Stimulated activated effector memory CD8-positive, alpha-beta T cell treated with anti-CD3 and anti-CD28 coated beads, Interleukin-12 subunit alpha, Interleukin-12 subunit beta, amount 100 ng/mL, for 72 hours (primary cell): ENCODE measurements around the gene CLPTM1L.
"Not testable (repeated sequence)": the region's sequence is repeated elsewhere in the genome, so short reads cannot be mapped to it uniquely, and the experiment has no call there.

Source experiments
- ATAC-seq: fragments of 150-1000 bp; cut with Tn5 transposase; 2 replicates; pipeline ENCODE4 v1.10.0; 2021
- DNase-seq, 2 donors: peaks; one replicate each; pipeline ENCODE4 v3.0.0; 2021 to 2022; ENCODE audit warnings: low spot score in 2 of 2
- H3K27ac Mint-ChIP-seq: one replicate; pipeline ENCODE4 v1.8.0; 2022; ENCODE audit warnings: mild to moderate bottlenecking, mixed read lengths
- H3K36me3 Mint-ChIP-seq: one replicate; pipeline ENCODE4 v1.8.0; 2022; ENCODE audit warnings: mild to moderate bottlenecking, mixed read lengths
- H3K4me1 Mint-ChIP-seq: one replicate; pipeline ENCODE4 v1.8.0; 2022; ENCODE audit warnings: mixed read lengths
- H3K4me3 Mint-ChIP-seq: one replicate; pipeline ENCODE4 v1.8.0; 2022; ENCODE audit warnings: mild to moderate bottlenecking, mixed read lengths
- H3K9me3 Mint-ChIP-seq: one replicate; pipeline ENCODE4 v1.8.0; 2022; ENCODE audit warnings: mixed read lengths

The CLPTM1L gene

GRCh38 chr5:1342268-1342667 is 2.6 kb downstream of the CLPTM1L start:
- H3K9me3 Mint-ChIP-seq, result no peaks in the 10 kb centered on the region
- H3K36me3 Mint-ChIP-seq, result peaks cover 69% of the 10 kb centered on the region
- H3K4me1 Mint-ChIP-seq, result peaks cover 22% of the 10 kb centered on the region
- no peak overlapping the region for H3K4me3 Mint-ChIP-seq
- ATAC-seq (no peak), DNase-seq (no peak)
- no peak overlapping the region for H3K27ac Mint-ChIP-seq

- no peak for DNase-seq
- Mint-ChIP-seq H3K27ac (no peak overlapping the region), H3K4me1 (peaks cover 22% of the 10 kb centered on the region)
Measured at GRCh38 chr5:1341863-1342262, 3.0 kb downstream of the CLPTM1L start.

GRCh38 chr5:1339818-1340210 is 5.1 kb downstream of the CLPTM1L start:
- not testable (repeated sequence) for H3K9me3 Mint-ChIP-seq, H3K4me3 Mint-ChIP-seq, H3K27ac Mint-ChIP-seq, ATAC-seq, DNase-seq
- Mint-ChIP-seq H3K36me3 (peaks cover 87% of the 10 kb centered on the region), H3K4me1 (peaks cover 12% of the 10 kb centered on the region)

More at GRCh38 chr5:1341863-1342262, 3.0 kb downstream of the CLPTM1L start:
- Mint-ChIP-seq H3K4me3 (no peak overlapping the region), H3K9me3 (no peaks in the 10 kb centered on the region), H3K36me3 (peaks cover 73% of the 10 kb centered on the region)
- ATAC-seq, result no peak

GRCh38 chr5:1339139-1339817 is 5.6 kb downstream of the CLPTM1L start:
- peaks cover 90% of the 10 kb centered on the region for H3K36me3 Mint-ChIP-seq
- not testable (repeated sequence) for H3K4me3 Mint-ChIP-seq, H3K9me3 Mint-ChIP-seq, H3K27ac Mint-ChIP-seq, ATAC-seq, DNase-seq
- H3K4me1 Mint-ChIP-seq, result peaks cover 11% of the 10 kb centered on the region

GRCh38 chr5:1338506-1339070 is 6.3 kb downstream of the CLPTM1L start:
- Mint-ChIP-seq H3K36me3 (peaks cover 90% of the 10 kb centered on the region), H3K4me1 (peaks cover 5% of the 10 kb centered on the region)
- no peak for ATAC-seq

GRCh38 chr5:1338196-1338490 is 6.8 kb downstream of the CLPTM1L start:
- no peaks in the 10 kb centered on the region for H3K9me3 Mint-ChIP-seq
- ATAC-seq (no peak), DNase-seq (no peak)
- H3K27ac Mint-ChIP-seq, result no peak overlapping the region
- no peak overlapping the region for H3K4me3 Mint-ChIP-seq
- H3K4me1 Mint-ChIP-seq, result peaks cover 2% of the 10 kb centered on the region
- peaks cover 92% of the 10 kb centered on the region for H3K36me3 Mint-ChIP-seq

More at GRCh38 chr5:1338506-1339070, 6.3 kb downstream of the CLPTM1L start:
- Mint-ChIP-seq H3K9me3 (no peaks in the 10 kb centered on the region), H3K27ac (no peak overlapping the region), H3K4me3 (no peak overlapping the region)
- no peak for DNase-seq

GRCh38 chr5:1337489-1338195 is 7.3 kb downstream of the CLPTM1L start:
- Mint-ChIP-seq H3K36me3 (peaks cover 92% of the 10 kb centered on the region), H3K4me1 (no peaks in the 10 kb centered on the region), H3K4me3 (no peak overlapping the region), H3K9me3 (no peaks in the 10 kb centered on the region), H3K27ac (no peak overlapping the region)
- ATAC-seq (no peak), DNase-seq (no peak)

- H3K36me3 Mint-ChIP-seq, result peaks cover 92% of the 10 kb centered on the region
- DNase-seq (no peak), ATAC-seq (no peak)
- no peak overlapping the region for H3K4me3 Mint-ChIP-seq
- H3K27ac Mint-ChIP-seq, result peak overlapping the region; percentile 45
- H3K9me3 Mint-ChIP-seq, result no peaks in the 10 kb centered on the region
- no peaks in the 10 kb centered on the region for H3K4me1 Mint-ChIP-seq
Measured at GRCh38 chr5:1336749-1337488, 8.0 kb downstream of the CLPTM1L start.

GRCh38 chr5:1336106-1336561 is 8.8 kb downstream of the CLPTM1L start:
- Mint-ChIP-seq H3K9me3 (no peaks in the 10 kb centered on the region), H3K4me3 (no peak overlapping the region), H3K4me1 (no peaks in the 10 kb centered on the region), H3K36me3 (peaks cover 90% of the 10 kb centered on the region), H3K27ac (peak overlapping the region; percentile 45)
- no peak for DNase-seq
- ATAC-seq, result no peak

- Mint-ChIP-seq H3K4me3 (no peak overlapping the region), H3K36me3 (peaks cover 90% of the 10 kb centered on the region), H3K27ac (peak overlapping the region; percentile 45), H3K9me3 (no peaks in the 10 kb centered on the region), H3K4me1 (no peaks in the 10 kb centered on the region)
- DNase-seq (no peak), ATAC-seq (no peak)
Measured at GRCh38 chr5:1335540-1336095, 9.3 kb downstream of the CLPTM1L start.

GRCh38 chr5:1334831-1335539 is 9.9 kb downstream of the CLPTM1L start:
- ATAC-seq (no peak), DNase-seq (no peak)
- H3K4me3 Mint-ChIP-seq, result no peak overlapping the region
- no peaks in the 10 kb centered on the region for H3K4me1 Mint-ChIP-seq
- no peaks in the 10 kb centered on the region for H3K9me3 Mint-ChIP-seq
- no peak overlapping the region for H3K27ac Mint-ChIP-seq
- H3K36me3 Mint-ChIP-seq, result peaks cover 90% of the 10 kb centered on the region

- Mint-ChIP-seq H3K36me3 (peaks cover 86% of the 10 kb centered on the region), H3K27ac (no peak overlapping the region), H3K4me1 (peaks cover under 1% of the 10 kb centered on the region), H3K9me3 (no peaks in the 10 kb centered on the region), H3K4me3 (no peak overlapping the region)
- ATAC-seq (no peak), DNase-seq (no peak)
Measured at GRCh38 chr5:1333986-1334385, 10.9 kb downstream of the CLPTM1L start.

GRCh38 chr5:1333286-1333685 is 11.6 kb downstream of the CLPTM1L start:
- H3K27ac Mint-ChIP-seq, H3K4me1 Mint-ChIP-seq, DNase-seq: not testable (repeated sequence)

GRCh38 chr5:1332461-1333001 is 12.4 kb downstream of the CLPTM1L start:
- peak; percentile 66 for ATAC-seq
- Mint-ChIP-seq H3K36me3 (peaks cover 74% of the 10 kb centered on the region), H3K9me3 (no peaks in the 10 kb centered on the region), H3K27ac (no peak overlapping the region), H3K4me1 (peaks cover 9% of the 10 kb centered on the region), H3K4me3 (no peak overlapping the region)
- no peak for DNase-seq

More at GRCh38 chr5:1333286-1333685, 11.6 kb downstream of the CLPTM1L start:
- not testable (repeated sequence) for H3K9me3 Mint-ChIP-seq, H3K4me3 Mint-ChIP-seq, ATAC-seq
- H3K36me3 Mint-ChIP-seq, result peaks cover 79% of the 10 kb centered on the region
